ENCODE data around the gene URI1.

DNA sequence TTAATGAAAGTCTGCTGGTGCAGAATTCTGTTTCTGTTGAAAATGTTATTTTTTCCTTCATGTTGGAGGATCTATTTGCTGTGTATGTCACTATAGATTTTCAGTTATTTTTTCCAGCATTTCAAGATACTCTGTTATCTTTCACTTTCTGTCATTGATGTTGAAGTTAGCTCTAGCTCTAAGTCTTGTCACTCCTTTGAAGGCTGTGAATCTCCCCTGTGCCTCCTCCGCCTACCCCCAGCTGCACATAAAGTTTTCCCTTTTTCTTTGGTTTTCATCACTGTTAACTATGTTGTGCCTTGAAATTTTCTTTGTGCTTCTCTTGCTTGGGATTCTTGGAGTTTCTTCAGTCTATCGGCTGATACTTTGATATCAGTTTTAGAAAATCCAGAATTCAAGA is 20.8 kb downstream of the URI1 start:
- TF ChIP-seq POLR2A (IDR thresholded peaks at IDR 0.05), result no peak
- TF ChIP-seq, protein P1, sequence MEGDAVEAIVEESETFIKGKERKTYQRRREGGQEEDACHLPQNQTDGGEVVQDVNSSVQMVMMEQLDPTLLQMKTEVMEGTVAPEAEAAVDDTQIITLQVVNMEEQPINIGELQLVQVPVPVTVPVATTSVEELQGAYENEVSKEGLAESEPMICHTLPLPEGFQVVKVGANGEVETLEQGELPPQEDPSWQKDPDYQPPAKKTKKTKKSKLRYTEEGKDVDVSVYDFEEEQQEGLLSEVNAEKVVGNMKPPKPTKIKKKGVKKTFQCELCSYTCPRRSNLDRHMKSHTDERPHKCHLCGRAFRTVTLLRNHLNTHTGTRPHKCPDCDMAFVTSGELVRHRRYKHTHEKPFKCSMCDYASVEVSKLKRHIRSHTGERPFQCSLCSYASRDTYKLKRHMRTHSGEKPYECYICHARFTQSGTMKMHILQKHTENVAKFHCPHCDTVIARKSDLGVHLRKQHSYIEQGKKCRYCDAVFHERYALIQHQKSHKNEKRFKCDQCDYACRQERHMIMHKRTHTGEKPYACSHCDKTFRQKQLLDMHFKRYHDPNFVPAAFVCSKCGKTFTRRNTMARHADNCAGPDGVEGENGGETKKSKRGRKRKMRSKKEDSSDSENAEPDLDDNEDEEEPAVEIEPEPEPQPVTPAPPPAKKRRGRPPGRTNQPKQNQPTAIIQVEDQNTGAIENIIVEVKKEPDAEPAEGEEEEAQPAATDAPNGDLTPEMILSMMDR (IDR thresholded peaks at IDR 0.05), result no peak

All from body of pancreas (tissue), 4 donors.